Colonic mucosa (tissue), 4 donors: ENCODE data around the gene ZNF394. TPM values are rescaled to one million over a fixed set of nuclear protein-coding genes. Genes with fewer than 3 reads are reported as not detected.

ENCODE experiments used
- DNase-seq: peaks from one replicate; pipeline ENCODE4 v3.0.0-alpha.2; 2020
- H3K27ac ChIP-seq: fragments of 200-600 bp; one replicate; pipeline ENCODE4 v1.8.0; 2021
- H3K27me3 ChIP-seq: fragments of 200-600 bp; one replicate; pipeline ENCODE4 v1.8.0; 2021
- H3K36me3 ChIP-seq: fragments of 200-600 bp; one replicate; pipeline ENCODE4 v1.8.0; 2021
- H3K4me1 ChIP-seq: fragments of 200-600 bp; one replicate; pipeline ENCODE4 v1.8.0; 2021; ENCODE audit warnings: mild to moderate bottlenecking
- H3K4me3 ChIP-seq: fragments of 200-600 bp; one replicate; pipeline ENCODE4 v1.8.0; 2021
- H3K9ac ChIP-seq, 2 donors: one replicate each; pipeline ENCODE4 v1.7.0; 2013; ENCODE audit warnings: control low read depth in 2 of 2, low read depth in 2 of 2, low read length in 2 of 2
- H3K9me3 ChIP-seq: fragments of 200-600 bp; one replicate; pipeline ENCODE4 v1.8.0; 2021
- intact Hi-C: fragments of 100-400 bp; cut with DNase I; formaldehyde crosslinking; loops from one replicate; pipeline ENCODE4 v1.14.1; 2022
- total RNA-seq, 2 donors: library from RNA; stranded (reverse); fragmentation: NEBNext Ultra II Directional in 1 of 2; extraction: Animal tissue kit (Norgen Biotek cat#: 25700) in 1 of 2; gene quantifications; one replicate each; pipeline ENCODE4 v1.2.1, GENCODE V29; 2021
- TF ChIP-seq, protein P1 (sequence below): fragments of 200-600 bp; IDR thresholded peaks from one replicate; pipeline ENCODE4 v1.8.0; 2022; ENCODE audit warnings: antibody characterized with exemption, mild to moderate bottlenecking
- donor health status: healthy.
- donor health status: DM: no; HTN: no; CAD: no.
- donor health status: DM: no; HTN: no; CAD: no.

Gene ZNF394
- total RNA-seq, 2 donors from 2014 or later: 26.4 to 29.8 TPM

DNA sequence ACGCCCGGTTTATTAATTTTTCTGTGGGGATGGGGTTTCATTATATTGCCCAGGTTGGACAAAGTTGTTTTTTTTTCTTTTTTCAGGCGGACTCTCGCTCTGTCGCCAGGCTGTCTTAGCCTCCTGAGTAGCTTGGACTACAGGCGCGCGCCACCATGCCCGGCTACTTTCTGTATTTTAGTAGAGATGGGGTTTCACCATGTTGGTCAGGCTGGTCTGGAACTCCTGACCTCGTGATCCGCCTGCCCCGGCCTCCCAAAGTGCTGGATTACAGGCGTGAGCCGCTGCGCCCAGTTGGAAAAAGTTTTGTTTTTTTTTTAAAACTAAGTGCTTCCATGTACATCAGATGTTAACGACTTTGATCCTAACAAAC lies 542 bp upstream of the ZNF394 start:
- peak overlapping the region; percentile 93 for H3K27ac ChIP-seq
- H3K27me3 ChIP-seq: no peaks in the 10 kb centered on the region
- H3K4me1 ChIP-seq: peaks cover 5% of the 10 kb centered on the region
- DNase-seq: no peak
- TF ChIP-seq, protein P1, sequence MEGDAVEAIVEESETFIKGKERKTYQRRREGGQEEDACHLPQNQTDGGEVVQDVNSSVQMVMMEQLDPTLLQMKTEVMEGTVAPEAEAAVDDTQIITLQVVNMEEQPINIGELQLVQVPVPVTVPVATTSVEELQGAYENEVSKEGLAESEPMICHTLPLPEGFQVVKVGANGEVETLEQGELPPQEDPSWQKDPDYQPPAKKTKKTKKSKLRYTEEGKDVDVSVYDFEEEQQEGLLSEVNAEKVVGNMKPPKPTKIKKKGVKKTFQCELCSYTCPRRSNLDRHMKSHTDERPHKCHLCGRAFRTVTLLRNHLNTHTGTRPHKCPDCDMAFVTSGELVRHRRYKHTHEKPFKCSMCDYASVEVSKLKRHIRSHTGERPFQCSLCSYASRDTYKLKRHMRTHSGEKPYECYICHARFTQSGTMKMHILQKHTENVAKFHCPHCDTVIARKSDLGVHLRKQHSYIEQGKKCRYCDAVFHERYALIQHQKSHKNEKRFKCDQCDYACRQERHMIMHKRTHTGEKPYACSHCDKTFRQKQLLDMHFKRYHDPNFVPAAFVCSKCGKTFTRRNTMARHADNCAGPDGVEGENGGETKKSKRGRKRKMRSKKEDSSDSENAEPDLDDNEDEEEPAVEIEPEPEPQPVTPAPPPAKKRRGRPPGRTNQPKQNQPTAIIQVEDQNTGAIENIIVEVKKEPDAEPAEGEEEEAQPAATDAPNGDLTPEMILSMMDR: no peak
- H3K9ac ChIP-seq: peak overlapping the region; percentile 88 to 93
- no peaks in the 10 kb centered on the region for H3K9me3 ChIP-seq
- H3K4me3 ChIP-seq: peak overlapping the region; percentile 89
- intact Hi-C loops: loop anchor here (10.0 kb wide), 1 partner anchor 54 kb away; the partner anchor contains the start of genes FAM200A and ZNF655
- no peaks in the 10 kb centered on the region for H3K36me3 ChIP-seq

DNA sequence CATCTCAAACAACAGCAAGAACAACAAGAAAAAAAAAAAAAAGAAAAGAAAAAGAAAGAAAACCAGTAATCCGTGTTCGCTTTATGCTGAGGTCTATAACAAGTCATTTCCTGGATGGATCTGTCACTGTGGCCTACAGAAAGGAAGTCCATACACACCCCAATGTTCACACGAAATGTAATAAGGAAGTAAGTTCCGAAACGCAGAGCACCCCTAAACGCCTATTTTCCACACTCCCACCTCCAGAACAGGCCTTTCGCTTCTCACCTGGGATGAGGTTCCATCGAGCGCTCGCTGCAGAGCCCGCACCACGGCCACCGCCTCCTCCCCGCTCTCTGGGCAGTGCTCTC lies 735 bp downstream of the ZNF394 start:
- Histone ChIP-seq H3K4me3 (peak overlapping the region; percentile 89), H3K27me3 (no peaks in the 10 kb centered on the region), H3K9ac (peak overlapping the region; percentile 88 to 93), H3K9me3 (no peaks in the 10 kb centered on the region), H3K27ac (peak overlapping the region; percentile 93), H3K36me3 (peaks cover 8% of the 10 kb centered on the region), H3K4me1 (peaks cover 5% of the 10 kb centered on the region)
- TF ChIP-seq, protein P1: no peak
- no peak for DNase-seq
- intact Hi-C loops: no loop called here

DNA sequence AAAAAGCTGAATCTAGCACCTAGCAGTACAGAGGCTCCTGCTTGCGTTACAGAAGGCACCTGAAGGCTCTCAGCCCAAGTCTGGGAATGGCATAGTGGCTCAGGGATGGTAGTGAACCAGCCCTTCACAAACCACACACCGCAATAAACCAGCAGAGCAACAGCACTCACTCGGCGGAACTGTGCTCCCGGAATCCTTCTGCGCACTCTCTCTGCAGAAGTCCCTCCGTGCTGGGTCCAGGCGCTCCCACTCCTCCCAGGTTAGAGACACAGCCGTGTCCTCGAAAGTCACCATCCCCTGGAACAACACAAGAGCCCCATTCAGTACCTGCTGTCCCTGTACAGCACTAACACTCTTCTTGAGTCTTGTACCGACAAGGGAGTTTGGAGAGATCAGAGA lies 1.5 kb downstream of the ZNF394 start:
- no peak for DNase-seq
- peak overlapping the region; percentile 13 to 93 for H3K9ac ChIP-seq
- no peaks in the 10 kb centered on the region for H3K27me3 ChIP-seq
- peaks cover 5% of the 10 kb centered on the region for H3K4me1 ChIP-seq
- no peak overlapping the region for H3K27ac ChIP-seq
- H3K9me3 ChIP-seq: no peaks in the 10 kb centered on the region
- peak overlapping the region; percentile 89 for H3K4me3 ChIP-seq
- peaks cover 16% of the 10 kb centered on the region for H3K36me3 ChIP-seq
- TF ChIP-seq, protein P1: no peak
- intact Hi-C loops: no loop called here

DNA sequence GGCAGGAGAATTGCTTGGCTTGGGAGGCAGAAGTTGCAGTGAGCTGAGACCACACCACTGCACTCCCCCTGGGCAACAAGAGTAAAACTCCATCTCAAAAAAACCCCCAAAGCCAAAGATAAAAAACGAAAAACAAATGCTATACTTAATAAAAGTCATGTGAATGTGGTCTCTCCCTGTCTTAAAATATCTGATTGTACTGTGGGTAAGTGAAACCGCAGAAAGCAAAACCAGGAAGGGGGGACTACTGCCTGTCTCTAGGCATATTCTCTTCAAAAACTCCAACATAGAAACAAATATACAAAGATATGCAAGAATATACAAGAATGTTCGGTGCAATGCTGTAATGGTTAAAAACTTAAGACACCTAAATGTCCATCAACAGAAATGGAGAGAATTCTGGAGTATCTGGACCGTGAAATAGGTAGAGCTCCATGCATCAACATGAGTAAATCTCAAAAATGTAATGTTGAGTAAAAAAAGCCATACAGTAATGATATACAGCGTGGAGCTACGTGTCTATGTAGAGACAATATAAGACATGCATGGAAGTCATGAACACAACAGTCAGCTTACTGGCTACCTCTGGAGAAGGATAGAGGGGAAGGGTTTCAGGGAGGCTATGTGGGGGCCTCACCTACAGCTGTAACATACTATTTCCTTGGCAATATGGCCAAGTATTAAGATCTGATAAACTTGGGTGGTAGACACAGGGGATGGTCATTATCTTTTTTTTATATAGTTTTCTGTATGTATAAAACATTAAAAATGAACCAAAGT lies 2.1 kb downstream of the ZNF394 start:
- H3K9me3 ChIP-seq: no peaks in the 10 kb centered on the region
- intact Hi-C loops: no loop called here
- peaks cover 20% of the 10 kb centered on the region for H3K36me3 ChIP-seq
- no peak for DNase-seq
- H3K9ac ChIP-seq: peak overlapping the region; percentile 37 to 93
- TF ChIP-seq, protein P1: no peak
- H3K4me1 ChIP-seq: peaks cover 5% of the 10 kb centered on the region
- H3K27ac ChIP-seq: no peak overlapping the region
- H3K4me3 ChIP-seq: peak overlapping the region; percentile 89
- H3K27me3 ChIP-seq: no peaks in the 10 kb centered on the region

DNA sequence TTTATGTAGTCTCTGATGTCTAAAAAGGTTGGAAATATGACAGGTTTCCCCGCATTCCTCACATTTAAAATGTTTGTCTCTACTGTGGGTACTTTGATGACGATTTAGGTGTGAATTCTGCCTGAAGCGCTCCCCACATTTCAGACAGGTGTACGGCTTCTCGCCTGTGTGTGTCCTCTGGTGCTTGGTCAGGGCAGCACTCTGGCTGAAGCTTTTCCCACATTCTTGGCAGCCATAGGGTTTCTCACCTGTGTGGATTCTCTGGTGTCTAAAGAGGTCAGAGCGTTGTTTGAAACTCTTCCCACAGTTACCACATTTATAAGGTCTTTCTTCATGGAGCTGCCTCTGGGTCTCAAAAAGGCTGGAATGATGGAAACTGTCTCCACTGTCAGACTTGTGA lies 6.3 kb downstream of the ZNF394 start:
- H3K9ac ChIP-seq: no peak overlapping the region
- H3K27ac ChIP-seq: no peak overlapping the region
- no peak for DNase-seq
- no peaks in the 10 kb centered on the region for H3K4me1 ChIP-seq
- no peaks in the 10 kb centered on the region for H3K27me3 ChIP-seq
- TF ChIP-seq, protein P1: no peak
- intact Hi-C loops: no loop called here
- H3K36me3 ChIP-seq: peaks cover 20% of the 10 kb centered on the region
- no peak overlapping the region for H3K4me3 ChIP-seq
- no peaks in the 10 kb centered on the region for H3K9me3 ChIP-seq
